Peyer's patch (tissue), 4 donors: ENCODE data around the gene POMGNT1. TPM values are rescaled to one million over a fixed set of nuclear protein-coding genes. Genes with fewer than 3 reads are reported as not detected.
"Not testable (repeated sequence)": the region's sequence is repeated elsewhere in the genome, so short reads cannot be mapped to it uniquely, and the experiment has no call there.

Experiments used
- DNase-seq, 3 donors: peaks; one replicate each; pipeline ENCODE4 v3.0.0-alpha.2; 2017 to 2019
- H3K27ac ChIP-seq, 4 donors: fragments of 200-600 bp; sonication (generic); one replicate each; pipeline ENCODE4 v1.5.1; 2016 to 2019
- H3K27me3 ChIP-seq, 2 donors: fragments of 200-600 bp; sonication (generic); one replicate each; pipeline ENCODE4 v1.5.1; 2019
- H3K36me3 ChIP-seq, 3 donors: fragments of 200-600 bp; sonication (generic); one replicate each; pipeline ENCODE4 v1.5.1; 2016 to 2019
- H3K4me1 ChIP-seq, 4 donors: fragments of 200-600 bp; sonication (generic); one replicate each; pipeline ENCODE4 v1.5.1; 2016 to 2019
- H3K4me3 ChIP-seq, 4 donors: fragments of 200-600 bp; sonication (generic); 1 replicate in 3 of 4; 2 replicates in 1 of 4; pipeline ENCODE4 v1.5.1; 2016 to 2019; ENCODE audit warnings: mild to moderate bottlenecking in 1 of 4
- H3K9me3 ChIP-seq, 4 donors: fragments of 200-600 bp; sonication (generic); one replicate each; pipeline ENCODE4 v1.5.1; 2016 to 2019; ENCODE audit warnings: mild to moderate bottlenecking in 1 of 4
- POLR2A ChIP-seq, 2 donors: fragments of 450-650 bp; IDR thresholded peaks; one replicate each; pipeline ENCODE4 v1.5.1; 2017; ENCODE audit warnings: antibody characterized with exemption in 2 of 2, mild to moderate bottlenecking in 2 of 2, moderate library complexity in 2 of 2
- total RNA-seq, 4 donors: library from RNA; depleted of rRNA; stranded (reverse); fragments of >200 nt; gene quantifications; one replicate each; pipeline ENCODE4 v1.1.0, GENCODE V29; 2016
- TF ChIP-seq, protein P1 (sequence below), 6 experiments: fragments of 450-650 bp in 4 of 6; fragments of 200-600 bp in 2 of 6; sonication (generic) in 1 of 6; IDR thresholded peaks; one replicate each; pipeline ENCODE4 v1.5.1; 2017 to 2019; ENCODE audit warnings: antibody characterized with exemption in 6 of 6, mild to moderate bottlenecking in 3 of 6, moderate library complexity in 1 of 6

The POMGNT1 gene
- total RNA-seq, result 10 to 100 TPM; 34.7 to 60.6 (median 46.3) TPM

DNA sequence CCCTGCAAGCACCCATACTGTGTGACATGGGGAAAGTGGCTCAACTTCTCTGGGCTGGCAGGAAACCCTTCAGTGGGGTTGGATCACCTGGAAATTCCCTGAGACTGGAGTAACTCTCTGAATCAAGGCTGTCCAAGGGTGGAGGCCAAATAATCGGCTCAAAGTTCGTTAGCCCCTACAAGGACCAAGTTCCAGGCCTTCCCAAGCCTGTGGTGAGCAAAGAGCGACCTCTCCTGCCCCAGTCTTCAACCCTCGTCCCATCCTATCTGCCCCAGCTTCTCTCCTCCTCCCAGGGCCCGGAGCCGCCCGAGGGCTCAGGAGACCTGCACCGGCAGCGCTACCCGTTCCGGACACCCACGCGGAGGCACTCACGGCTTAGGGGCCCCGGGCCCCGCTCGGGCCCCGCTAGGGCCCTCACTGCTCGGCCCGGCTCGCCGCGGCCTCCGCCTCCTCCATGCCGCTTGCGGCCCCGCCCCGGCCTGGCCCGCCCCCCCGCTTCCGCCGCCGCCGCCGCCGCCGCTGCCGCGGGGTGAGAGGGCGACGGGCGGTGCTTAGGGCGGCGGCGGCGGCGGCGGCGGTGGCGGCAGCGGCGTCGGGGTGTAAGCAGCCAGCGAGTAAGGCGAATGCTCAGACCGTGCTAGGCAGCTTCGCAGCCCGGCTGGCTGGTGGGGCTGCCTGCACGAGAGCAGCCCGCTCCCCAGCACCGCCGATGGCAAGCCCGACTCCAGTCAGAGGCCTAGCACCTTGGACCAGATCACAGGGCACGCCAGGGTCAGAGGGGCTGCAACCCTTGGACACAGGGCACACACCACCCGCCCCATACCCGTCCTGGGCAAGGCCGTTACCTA is at the start of gene POMGNT1:
Gene POMGNT1 (minus strand): TSS at position 471 of the 848 bp plus-strand sequence. CDS start 613 bp downstream, outside the sequence.
- peak; percentile 58 to 89 (median 83) for DNase-seq
- no peaks in the 10 kb centered on the region for H3K27me3 ChIP-seq
- no peaks in the 10 kb centered on the region for H3K9me3 ChIP-seq
- peak within 1 kb of the TSS; percentile 67 to 92 (median 70) for H3K4me3 ChIP-seq
- peak; percentile 61 to 66 for TF ChIP-seq POLR2A (IDR thresholded peaks at IDR 0.05)
- TF ChIP-seq, protein P1, sequence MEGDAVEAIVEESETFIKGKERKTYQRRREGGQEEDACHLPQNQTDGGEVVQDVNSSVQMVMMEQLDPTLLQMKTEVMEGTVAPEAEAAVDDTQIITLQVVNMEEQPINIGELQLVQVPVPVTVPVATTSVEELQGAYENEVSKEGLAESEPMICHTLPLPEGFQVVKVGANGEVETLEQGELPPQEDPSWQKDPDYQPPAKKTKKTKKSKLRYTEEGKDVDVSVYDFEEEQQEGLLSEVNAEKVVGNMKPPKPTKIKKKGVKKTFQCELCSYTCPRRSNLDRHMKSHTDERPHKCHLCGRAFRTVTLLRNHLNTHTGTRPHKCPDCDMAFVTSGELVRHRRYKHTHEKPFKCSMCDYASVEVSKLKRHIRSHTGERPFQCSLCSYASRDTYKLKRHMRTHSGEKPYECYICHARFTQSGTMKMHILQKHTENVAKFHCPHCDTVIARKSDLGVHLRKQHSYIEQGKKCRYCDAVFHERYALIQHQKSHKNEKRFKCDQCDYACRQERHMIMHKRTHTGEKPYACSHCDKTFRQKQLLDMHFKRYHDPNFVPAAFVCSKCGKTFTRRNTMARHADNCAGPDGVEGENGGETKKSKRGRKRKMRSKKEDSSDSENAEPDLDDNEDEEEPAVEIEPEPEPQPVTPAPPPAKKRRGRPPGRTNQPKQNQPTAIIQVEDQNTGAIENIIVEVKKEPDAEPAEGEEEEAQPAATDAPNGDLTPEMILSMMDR (IDR thresholded peaks at IDR 0.05), result peak in 2 of 6 experiments; percentile 18 to 45
- H3K4me1 ChIP-seq, result peaks cover 6 to 17% (median 12%) of the 10 kb centered on the region in 4 donors
- peak within 1 kb of the TSS; percentile 69 to 93 (median 77) for H3K27ac ChIP-seq
- peaks cover 0 to 25% (median 0%) of the 10 kb centered on the region in 3 donors for H3K36me3 ChIP-seq

- Histone ChIP-seq H3K36me3 (no peaks in the 10 kb centered on the region), H3K9me3 (no peaks in the 10 kb centered on the region), H3K27ac (peak within 1 kb of the TSS; percentile 44 to 83 (median 52)), H3K27me3 (no peaks in the 10 kb centered on the region), H3K4me3 (peak within 1 kb of the TSS; percentile 46 to 69 (median 61)), H3K4me1 (peaks cover 0 to 15% (median 3%) of the 10 kb centered on the region in 4 donors)
- no peak for TF ChIP-seq POLR2A (IDR thresholded peaks at IDR 0.05)
- TF ChIP-seq, protein P1 (IDR thresholded peaks at IDR 0.05), result no peak
- peak; percentile 98 to 99 (median 98) for DNase-seq
Observed at GRCh38 chr1:46247436-46248121, 49.3 kb upstream of the POMGNT1 start, which contains the start of gene RAD54L. Gene RAD54L, plus strand, starts transcription at chr1:46247763. Its CDS starts 643 bp downstream, at chr1:46248406.

- DNase-seq, result peak in 1 of 3 donors; percentile 55
- peak overlapping the region; percentile 44 to 83 (median 52) for H3K27ac ChIP-seq
- H3K4me1 ChIP-seq, result peaks cover 0 to 15% (median 3%) of the 10 kb centered on the region in 4 donors
- no peaks in the 10 kb centered on the region for H3K9me3 ChIP-seq
- H3K4me3 ChIP-seq, result peak overlapping the region; percentile 46 to 69 (median 61)
- H3K27me3 ChIP-seq, result no peaks in the 10 kb centered on the region
- TF ChIP-seq POLR2A (IDR thresholded peaks at IDR 0.05), result peak in 1 of 2 donors; percentile 63
- TF ChIP-seq, protein P1 (IDR thresholded peaks at IDR 0.05), result peak in 1 of 6 experiments; percentile 10
- no peaks in the 10 kb centered on the region for H3K36me3 ChIP-seq
Observed at GRCh38 chr1:46246548-46247435, 48.6 kb upstream of the POMGNT1 start.

DNA sequence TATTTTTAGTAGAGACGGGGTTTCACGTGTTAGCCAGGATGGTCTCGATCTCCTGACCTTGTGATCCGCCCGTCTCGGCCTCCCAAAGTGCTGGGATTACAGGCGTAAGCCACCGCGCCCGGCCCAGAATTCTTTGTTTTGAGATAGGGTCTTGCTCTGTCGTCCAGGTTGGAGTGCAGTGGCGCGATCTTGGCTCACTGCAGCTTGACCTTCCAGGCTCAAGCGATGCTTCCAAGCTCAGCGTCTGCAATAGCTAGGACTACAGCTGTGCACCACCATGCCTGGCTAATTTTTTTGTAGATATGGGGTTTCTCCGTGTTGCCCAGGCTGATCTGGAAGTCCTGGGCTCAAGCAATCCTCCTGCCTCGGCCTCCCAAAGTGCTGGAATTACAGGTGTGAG is 47.9 kb upstream of the POMGNT1 start:
- not testable (repeated sequence) for DNase-seq, H3K36me3 ChIP-seq, H3K27ac ChIP-seq

DNA sequence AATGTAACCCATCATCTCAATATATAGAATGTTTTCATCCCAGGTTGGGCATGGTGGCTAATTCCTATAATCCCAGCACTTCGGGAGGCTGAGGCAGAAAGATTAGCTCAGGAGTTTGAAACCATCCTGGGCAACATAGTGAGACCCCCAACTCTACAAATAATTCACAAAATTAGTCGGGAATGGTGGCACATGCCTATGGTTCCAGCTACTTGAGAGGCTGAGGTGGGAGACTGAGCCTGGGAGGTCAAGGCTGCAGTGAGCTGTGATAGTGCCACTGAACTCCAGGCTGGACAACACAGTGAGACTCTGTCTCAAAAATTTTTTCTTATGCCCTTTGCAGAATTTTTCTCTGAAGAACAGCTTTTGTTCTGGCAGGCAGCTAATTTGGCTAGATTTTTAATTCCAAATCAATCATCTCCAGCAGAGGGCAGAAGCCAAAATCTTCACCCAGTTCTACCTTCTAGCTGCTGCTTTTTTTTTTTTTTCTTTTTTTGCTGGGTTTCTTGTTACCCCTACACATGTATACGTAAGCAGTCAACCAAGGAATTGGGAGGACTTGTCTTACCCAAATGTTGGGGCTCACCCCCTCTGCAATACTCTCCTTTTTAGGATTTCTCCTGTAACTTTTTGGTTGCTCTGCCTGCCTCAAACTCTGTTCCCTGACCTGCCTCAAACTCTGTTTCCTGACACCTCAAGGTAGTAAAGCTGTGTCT is 46.6 kb upstream of the POMGNT1 start:
- Histone ChIP-seq H3K9me3 (no peaks in the 10 kb centered on the region), H3K4me1 (peaks cover 0 to 15% (median 3%) of the 10 kb centered on the region in 4 donors), H3K27me3 (no peaks in the 10 kb centered on the region), H3K36me3 (no peaks in the 10 kb centered on the region), H3K27ac (no peak overlapping the region), H3K4me3 (no peak overlapping the region)
- DNase-seq, result no peak
- no peak for TF ChIP-seq POLR2A (IDR thresholded peaks at IDR 0.05)
- TF ChIP-seq, protein P1 (IDR thresholded peaks at IDR 0.05), result peak in 3 of 6 experiments; percentile 14 to 29 (median 18)

More for the DNA sequence above, 47.9 kb upstream of the POMGNT1 start:
- H3K4me3 ChIP-seq, H3K27me3 ChIP-seq, H3K9me3 ChIP-seq: not testable (repeated sequence)
- peaks cover 0 to 15% (median 3%) of the 10 kb centered on the region in 4 donors for H3K4me1 ChIP-seq

DNA sequence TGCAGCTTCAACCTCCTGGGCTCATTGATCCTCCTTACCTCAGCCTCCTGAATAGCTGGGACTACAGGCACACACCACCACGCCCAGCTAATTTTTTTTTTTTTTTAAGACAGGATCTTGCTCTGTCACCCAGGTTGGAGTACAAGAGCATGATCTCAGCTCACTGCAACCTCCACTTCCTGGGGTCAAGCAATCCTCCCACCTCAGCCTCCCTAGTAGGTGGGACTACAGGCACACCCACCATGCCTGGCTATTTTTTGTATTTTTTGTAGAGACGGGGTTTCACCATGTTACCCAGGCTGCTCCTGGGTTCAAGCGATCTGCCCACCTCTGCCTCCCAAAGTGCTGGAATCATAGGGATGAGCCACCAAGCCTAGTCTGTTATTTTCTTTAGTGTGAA is 45.6 kb upstream of the POMGNT1 start:
- H3K36me3 ChIP-seq, H3K9me3 ChIP-seq, H3K27ac ChIP-seq, H3K4me3 ChIP-seq, DNase-seq, H3K27me3 ChIP-seq: not testable (repeated sequence)
- peaks cover 0 to 15% (median 3%) of the 10 kb centered on the region in 4 donors for H3K4me1 ChIP-seq
